Esophagus muscularis mucosa (tissue), 3 donors: Measurements from ENCODE around the gene AP3S2.

Source experiments
- CTCF ChIP-seq, 3 experiments: fragments of 200-600 bp in 2 of 3; fragments of 450-650 bp in 1 of 3; sonication (generic) in 2 of 3; IDR thresholded peaks; one replicate each; pipeline ENCODE4 v1.5.1; 2017 to 2019; ENCODE audit warnings: antibody characterized with exemption in 3 of 3, mild to moderate bottlenecking in 2 of 3, moderate library complexity in 1 of 3
- EP300 ChIP-seq: sonication (generic); formaldehyde crosslinking; IDR thresholded peaks from one replicate; pipeline ENCODE4 v1.6.1; 2017; ENCODE audit warnings: antibody characterized with exemption

DNA sequence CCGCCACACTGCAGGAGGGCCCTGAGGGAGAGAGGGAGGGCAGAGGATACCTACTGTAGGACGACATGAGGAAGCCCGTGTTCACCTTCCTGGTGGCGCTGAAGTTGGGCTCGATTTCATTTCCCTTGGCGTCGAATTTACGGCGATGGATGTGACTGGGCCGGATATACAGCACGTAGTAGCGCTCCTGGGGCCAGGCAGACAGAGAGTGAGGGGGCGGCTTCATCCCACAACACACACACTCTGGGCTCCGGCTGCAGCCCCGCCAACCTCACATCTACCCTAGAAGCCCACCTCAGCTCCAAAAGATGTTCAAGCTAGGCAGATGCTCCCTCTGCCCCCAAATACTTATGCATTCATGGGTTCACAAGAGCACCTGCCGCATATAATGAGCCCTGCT lies 14.4 kb upstream of the AP3S2 start:
- TF ChIP-seq CTCF (IDR thresholded peaks at IDR 0.05) (no peak), EP300 (no peak)
